GM23248 (cell line): ENCODE data around the gene RC3H1.
"Not testable (repeated sequence)": the region's sequence is repeated elsewhere in the genome, so short reads cannot be mapped to it uniquely, and the experiment has no call there.

ENCODE experiments used
- EZH2 ChIP-seq: fragments of 200-600 bp; sonication (generic); IDR thresholded peaks from 2 replicates; pipeline ENCODE4 v1.6.1; 2018; ENCODE audit warnings: antibody characterized with exemption, mild to moderate bottlenecking; ENCODE audit not compliant: insufficient read depth, poor library complexity, severe bottlenecking
- EZH2phosphoT487 ChIP-seq: fragments of 200-600 bp; sonication (generic); IDR thresholded peaks from 2 replicates; pipeline ENCODE4 v1.6.1; 2018; ENCODE audit warnings: antibody characterized with exemption, moderate library complexity, mild to moderate bottlenecking, low read depth; ENCODE audit not compliant: insufficient read depth

- TF ChIP-seq EZH2, EZH2phosphoT487: not testable (repeated sequence)
Measured at GRCh38 chr1:173965896-173966295, 56.3 kb downstream of the RC3H1 start.
